H1 (cell line): Measurements from ENCODE around the gene FANCI. TPM values are rescaled to one million over a fixed set of nuclear protein-coding genes. Genes with fewer than 3 reads are reported as not detected.

Source experiments
- CHD2 ChIP-seq: IDR thresholded peaks from 2 replicates; pipeline ENCODE4 v1.6.1; 2012; ENCODE audit warnings: low read length, improper control_type of control experiment
- HDAC2 ChIP-seq, 2 experiments: fragments of 300-600 bp in 1 of 2; sonication (generic) in 1 of 2; IDR thresholded peaks; 2 replicates each; pipeline ENCODE4 v1.6.1; 2011 to 2012; ENCODE audit warnings: low read depth in 2 of 2, low read length in 2 of 2, mild to moderate bottlenecking in 2 of 2, moderate library complexity in 2 of 2, borderline replicate concordance in 1 of 2, inconsistent platforms in 1 of 2
- polyA plus RNA-seq, 7 experiments: library from polyadenylated mRNA; depleted of rRNA in 3 of 7; stranded (reverse) in 5 of 7; unstranded in 2 of 7; fragments of >200 nt in 5 of 7; fragments of 200-250 nt in 2 of 7; gene quantifications; 1 replicate in 5 of 7; 2 replicates in 1 of 7; 4 replicates in 1 of 7; pipeline versions ENCODE4 v1.2.1 to v1.2.3, GENCODE V29; 2011 to 2013; ENCODE audit warnings: missing spikeins in 2 of 7, mixed read lengths in 2 of 7
- total RNA-seq: library from RNA; stranded (reverse); fragmentation: NEBNext Ultra II Directional; extraction: Animal tissue kit (Norgen Biotek cat#: 25700); gene quantifications from 2 replicates; pipeline ENCODE4 v1.2.1, GENCODE V29; 2021

The FANCI gene
- total and polyA plus RNA-seq, 2 of the 8 experiments (the other 6 are each of a cell fraction or from before 2014, with no cell fraction given): 37.8 to 115 TPM

DNA sequence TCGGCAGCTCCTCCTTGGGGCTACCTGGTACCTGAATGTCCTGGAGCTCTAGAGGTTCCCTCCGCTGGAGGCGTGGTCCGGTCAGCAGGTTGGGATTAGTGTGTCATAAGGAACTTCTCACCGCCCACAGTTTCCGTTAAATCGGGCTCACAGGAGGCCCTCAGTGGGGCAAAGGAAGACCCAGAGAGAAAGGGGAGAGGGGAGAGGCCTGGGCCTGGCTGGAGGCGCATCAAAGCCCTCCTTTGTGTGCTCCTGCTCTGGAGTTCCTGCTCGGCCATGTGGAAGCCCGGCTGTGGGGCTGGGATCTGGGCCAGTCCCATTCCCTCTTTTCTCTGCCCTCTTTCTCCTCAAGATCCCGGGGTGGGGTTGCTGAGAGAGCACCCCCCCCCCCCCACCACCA lies 22.2 kb upstream of the FANCI start, which contains the start of gene RLBP1 (continued):
- TF ChIP-seq CHD2 (no peak), HDAC2 (IDR thresholded peaks at IDR 0.05; ENCODE audit: borderline replicate concordance in 1 of 2, low read depth in 2 of 2, low read length in 2 of 2) (no peak)
